CD1c-positive myeloid dendritic cell (primary cell): Measurements from ENCODE around the gene NTSR1.
A peak's percentile ranks its signal among the peaks of the same experiment; 100 is the strongest.

Source experiments
- DNase-seq: peaks from one replicate; pipeline ENCODE4 v3.0.0-alpha.2; 2016; ENCODE audit errors: extremely low spot score

Gene NTSR1

GRCh38 chr20:62785393-62785792 is 76.8 kb downstream of the NTSR1 start:
- no peak for DNase-seq

- DNase-seq = no peak
Observed at GRCh38 chr20:62786157-62786556, 77.5 kb downstream of the NTSR1 start.

- peak; percentile 61 for DNase-seq
Observed at GRCh38 chr20:62787321-62787720, 78.7 kb downstream of the NTSR1 start.

GRCh38 chr20:62787866-62788265 is 79.2 kb downstream of the NTSR1 start:
- DNase-seq = peak; percentile 52

GRCh38 chr20:62788607-62789006 is 80.0 kb downstream of the NTSR1 start:
- no peak for DNase-seq

GRCh38 chr20:62790075-62790474 is 81.4 kb downstream of the NTSR1 start:
- no peak for DNase-seq

GRCh38 chr20:62791301-62792181 is 82.9 kb downstream of the NTSR1 start:
- peak; percentile 88 for DNase-seq

- DNase-seq = no peak
Observed at GRCh38 chr20:62792182-62792939, 83.7 kb downstream of the NTSR1 start.

GRCh38 chr20:62792940-62793756 is 84.5 kb downstream of the NTSR1 start:
- no peak for DNase-seq

- no peak for DNase-seq
Observed at GRCh38 chr20:62793757-62794006, 85.0 kb downstream of the NTSR1 start.

GRCh38 chr20:62794007-62794724 is 85.5 kb downstream of the NTSR1 start:
- DNase-seq = peak; percentile 98

GRCh38 chr20:62795023-62795761 is 86.6 kb downstream of the NTSR1 start:
- DNase-seq = peak; percentile 67

GRCh38 chr20:62796699-62797491 is 88.3 kb downstream of the NTSR1 start:
- DNase-seq = no peak

GRCh38 chr20:62797671-62798532 is 89.3 kb downstream of the NTSR1 start:
- peak; percentile 51 for DNase-seq

GRCh38 chr20:62799036-62799435 is 90.4 kb downstream of the NTSR1 start:
- DNase-seq = no peak

GRCh38 chr20:62799459-62799858 is 90.8 kb downstream of the NTSR1 start:
- DNase-seq = no peak

- DNase-seq = no peak
Observed at GRCh38 chr20:62799873-62800272, 91.2 kb downstream of the NTSR1 start.

- no peak for DNase-seq
Observed at GRCh38 chr20:62800314-62801259, 92.0 kb downstream of the NTSR1 start.
